ENCODE results near the gene NPTX2.

The NPTX2 gene

GRCh38 chr7:98655611-98656010 lies 38.5 kb downstream of the NPTX2 start:
- DNase-seq = no peak

DNA sequence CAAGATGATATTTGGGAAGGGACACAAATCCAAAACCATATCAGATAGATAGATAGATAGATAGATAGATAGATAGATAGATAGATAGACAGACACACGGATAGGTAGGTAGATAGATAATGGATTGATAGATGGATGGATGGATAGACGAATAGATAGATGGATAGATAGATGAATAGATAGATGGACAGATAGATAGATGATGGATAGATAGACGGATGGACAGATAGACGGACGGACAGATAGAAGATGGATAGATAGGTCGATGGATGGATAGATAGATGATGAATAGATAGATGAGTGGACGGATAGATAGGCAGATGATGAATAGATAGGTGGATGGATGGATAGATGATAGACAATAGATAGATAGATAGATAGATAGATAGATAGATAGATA lies 39.8 kb downstream of the NPTX2 start:
- no peak for DNase-seq

GRCh38 chr7:98657736-98658135 lies 40.7 kb downstream of the NPTX2 start:
- no peak for DNase-seq

DNA sequence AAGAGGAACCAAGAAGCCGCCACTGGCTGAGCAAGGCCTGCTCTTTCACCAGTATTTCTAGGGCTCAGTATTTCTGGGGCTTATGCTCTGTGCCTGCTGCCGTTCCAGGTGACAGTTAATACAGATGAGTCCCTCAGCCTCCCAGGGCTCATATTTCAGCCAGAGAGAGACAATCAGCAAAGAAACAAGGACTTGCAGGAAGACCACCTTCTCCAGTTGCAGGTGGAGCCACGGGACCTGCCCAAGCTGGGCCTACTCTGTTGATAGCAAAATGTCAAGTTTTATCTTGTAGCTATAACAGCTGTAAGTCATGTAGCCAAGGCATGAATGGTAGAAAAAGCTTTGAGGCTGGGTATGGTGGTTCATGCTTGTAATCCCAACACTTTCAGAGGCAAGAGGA lies 42.7 kb downstream of the NPTX2 start:
- DNase-seq = no peak

- DNase-seq = no peak
Measured at GRCh38 chr7:98661607-98662006, 44.5 kb downstream of the NPTX2 start.

DNA sequence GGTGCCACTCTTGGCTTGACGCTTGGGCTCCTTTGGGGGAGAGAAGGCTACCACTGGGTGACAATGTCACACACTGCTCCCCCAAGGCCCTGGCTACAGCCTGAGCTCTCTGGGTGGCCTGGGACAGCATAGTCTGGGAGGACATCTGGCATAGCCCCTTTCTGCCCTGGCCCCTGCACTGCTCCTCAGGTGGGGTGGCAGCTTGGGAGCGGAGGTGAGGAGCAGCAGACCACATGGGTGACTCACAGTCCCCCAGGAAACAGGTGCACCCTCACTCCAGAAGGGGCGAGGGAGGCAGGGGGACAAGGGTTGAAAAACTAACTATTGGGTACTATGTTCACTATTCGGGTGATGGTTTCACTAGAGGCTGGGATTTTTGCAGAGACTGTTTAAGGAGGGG lies 45.2 kb downstream of the NPTX2 start:
- no peak for DNase-seq

DNA sequence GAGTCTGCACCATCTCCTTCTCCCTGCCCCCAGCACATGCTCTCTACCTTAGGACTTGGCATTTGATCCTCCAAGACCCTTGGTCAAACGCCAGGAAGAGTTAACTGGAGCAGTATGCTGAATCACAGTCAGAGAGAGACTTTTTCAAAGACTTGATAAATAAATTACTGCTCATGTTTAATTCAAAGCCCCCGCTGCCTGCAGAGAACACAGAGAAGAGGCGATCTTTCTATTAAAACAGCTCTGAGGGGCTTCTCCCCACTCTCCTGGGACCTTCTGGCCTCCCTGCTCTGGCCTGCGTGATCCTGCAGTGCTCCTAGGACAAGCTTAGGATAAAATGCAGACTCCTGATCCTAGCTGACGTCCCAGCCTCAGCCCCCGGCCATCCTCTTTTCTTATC lies 47.8 kb downstream of the NPTX2 start:
- no peak for DNase-seq

- DNase-seq = no peak
Measured at GRCh38 chr7:98668255-98668654, 51.2 kb downstream of the NPTX2 start.

DNA sequence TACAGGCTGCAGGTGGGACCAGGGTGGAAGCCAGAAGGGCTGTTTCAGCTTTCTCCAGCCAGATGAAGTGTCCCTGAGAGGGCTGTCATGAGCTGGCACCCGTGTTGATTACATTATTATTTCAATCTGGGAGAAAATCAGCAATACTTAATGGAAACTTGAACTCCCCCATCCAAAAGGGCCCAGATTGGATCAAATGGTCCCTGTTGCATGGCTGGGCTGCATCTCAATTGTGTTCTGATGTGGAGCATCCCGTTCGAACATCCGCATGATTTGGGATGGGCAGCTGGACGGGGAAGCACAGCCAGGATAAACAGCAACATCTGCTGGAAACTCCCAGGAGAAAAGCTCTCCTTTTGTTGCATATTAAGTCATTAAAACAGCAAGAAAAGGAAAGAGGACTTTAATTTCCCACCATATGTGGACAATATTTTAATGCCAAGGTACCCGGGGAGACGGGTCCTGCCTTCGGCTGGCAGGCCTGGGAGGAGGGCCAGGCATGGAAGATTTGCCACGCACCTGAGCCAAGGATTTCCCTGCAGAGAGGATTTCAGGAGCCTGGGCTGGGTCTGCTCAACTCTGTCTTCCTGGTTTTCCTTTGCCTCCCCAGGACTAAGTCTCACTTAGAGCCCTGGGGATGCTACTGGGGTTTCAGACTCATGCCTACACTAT lies 52.4 kb downstream of the NPTX2 start:
- no peak for DNase-seq

- DNase-seq = no peak
Measured at GRCh38 chr7:98670186-98670585, 53.1 kb downstream of the NPTX2 start.

DNA sequence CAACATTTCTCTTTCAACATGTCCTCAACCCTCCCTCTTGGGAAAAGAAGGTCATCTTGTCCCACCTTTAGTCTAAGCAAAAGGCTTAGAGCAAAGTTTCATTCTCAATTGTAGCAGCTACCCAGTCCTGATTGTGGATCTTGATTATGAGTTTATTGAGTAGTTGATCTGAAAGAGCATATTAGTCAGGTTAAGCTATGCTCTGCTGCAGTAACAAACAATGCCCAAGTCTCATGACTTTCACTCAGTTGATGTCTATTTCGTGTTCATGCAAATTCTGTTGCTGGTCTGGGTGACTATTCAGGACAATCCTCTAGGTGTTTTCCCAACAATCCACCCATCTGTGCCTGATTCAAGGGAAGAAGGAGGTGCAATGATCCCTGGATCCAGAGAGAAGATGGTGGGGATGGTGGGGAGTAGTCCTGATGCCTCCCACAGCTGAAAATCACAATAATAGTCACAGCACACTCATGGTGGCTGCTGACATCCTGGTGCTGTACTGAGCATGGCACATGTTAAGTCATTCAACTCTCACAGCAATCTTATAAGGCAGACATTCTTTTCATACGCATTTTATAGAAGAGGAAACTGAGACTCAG lies 54.7 kb downstream of the NPTX2 start:
- DNase-seq = no peak

DNA sequence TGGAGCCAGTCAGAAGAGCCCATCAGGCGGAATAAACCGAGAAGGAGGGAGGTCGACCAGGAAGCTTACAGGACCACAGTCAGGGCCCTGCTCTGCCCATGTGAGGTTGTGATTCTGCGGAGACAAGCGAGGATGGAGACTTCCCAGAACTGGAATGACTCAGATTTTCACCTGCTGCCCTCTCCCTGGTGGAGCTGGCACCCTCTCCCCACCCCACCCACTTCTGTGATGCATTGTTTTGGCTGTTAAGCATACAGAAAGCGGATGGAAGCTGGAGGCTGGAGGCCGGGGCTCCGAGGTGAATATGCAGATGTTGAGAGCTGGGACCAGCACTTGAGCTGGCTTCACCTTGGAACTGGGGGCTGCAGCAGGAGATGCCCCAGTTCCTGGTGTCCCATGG lies 57.4 kb downstream of the NPTX2 start:
- DNase-seq = no peak

GRCh38 chr7:98674881-98675280 lies 57.8 kb downstream of the NPTX2 start:
- DNase-seq = no peak

GRCh38 chr7:98678215-98678614 lies 61.1 kb downstream of the NPTX2 start:
- no peak for DNase-seq
